HG03378 (cell line): ENCODE data around the gene ACAP2.
"Not testable (repeated sequence)": the region's sequence is repeated elsewhere in the genome, so short reads cannot be mapped to it uniquely, and the experiment has no call there.

ENCODE experiments used
- ATAC-seq: cut with Tn5 transposase; IDR thresholded peaks from one replicate; pipeline ENCODE4 v1.9.1; 2021; ENCODE audit warnings: mild to moderate bottlenecking, moderate library complexity; ENCODE audit not compliant: unreplicated experiment

Gene ACAP2

GRCh38 chr3:195443391-195443989 lies 670 bp upstream of the ACAP2 start:
- no peak for ATAC-seq

DNA sequence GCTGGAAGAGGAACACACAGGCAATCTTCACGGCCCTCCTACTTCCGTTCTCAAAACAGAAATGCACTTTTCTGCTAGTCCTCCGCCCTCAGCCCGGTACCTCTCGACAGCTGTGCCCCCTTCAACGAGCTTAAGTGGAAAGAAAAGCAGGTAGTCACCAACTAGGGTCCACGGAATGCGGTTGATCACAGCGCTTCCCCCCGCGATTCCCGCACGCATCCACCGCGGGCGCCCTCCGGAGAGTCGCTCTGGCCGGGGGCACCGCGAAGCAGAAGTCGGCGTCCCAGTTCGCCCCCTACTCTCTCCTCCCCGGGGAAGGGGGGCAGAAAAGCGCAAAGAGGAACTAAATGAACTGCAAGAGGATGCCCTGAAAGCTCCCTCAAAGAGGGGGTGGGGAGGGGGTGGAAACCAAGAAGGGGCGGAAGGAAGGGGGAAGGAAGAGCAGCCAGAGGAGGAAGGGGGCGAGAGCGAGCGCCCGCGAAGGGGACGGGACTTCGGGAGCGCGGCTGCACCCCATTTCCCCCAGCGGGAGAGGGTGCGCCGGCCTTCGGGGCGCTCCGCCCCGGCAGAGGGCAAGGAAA lies 738 bp downstream of the ACAP2 start:
- ATAC-seq, result peak; percentile 12

GRCh38 chr3:195441476-195441991 lies 1.3 kb downstream of the ACAP2 start:
- no peak for ATAC-seq

DNA sequence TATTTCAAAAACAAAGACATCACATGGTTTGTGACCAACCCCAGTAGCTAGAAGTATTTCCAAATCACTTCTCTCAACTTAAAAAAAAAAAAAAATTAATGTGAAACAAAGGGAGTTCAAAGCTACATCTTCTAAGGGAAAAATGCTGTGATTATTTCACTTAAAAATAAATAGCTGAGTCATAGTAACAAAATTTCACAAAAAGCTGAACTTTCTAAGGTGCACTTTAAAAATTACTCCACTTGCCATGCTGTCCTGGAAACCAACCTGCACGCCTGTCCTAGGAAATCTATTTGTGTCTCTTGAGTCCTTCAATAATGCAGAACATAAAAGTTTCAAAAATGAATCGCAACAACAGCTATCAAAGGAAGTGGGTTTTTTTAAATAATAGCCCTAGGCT lies 1.8 kb downstream of the ACAP2 start:
- ATAC-seq, result no peak

- ATAC-seq, result no peak
These were observed 2.4 kb downstream of the ACAP2 start for GRCh38 chr3:195440379-195440778.

DNA sequence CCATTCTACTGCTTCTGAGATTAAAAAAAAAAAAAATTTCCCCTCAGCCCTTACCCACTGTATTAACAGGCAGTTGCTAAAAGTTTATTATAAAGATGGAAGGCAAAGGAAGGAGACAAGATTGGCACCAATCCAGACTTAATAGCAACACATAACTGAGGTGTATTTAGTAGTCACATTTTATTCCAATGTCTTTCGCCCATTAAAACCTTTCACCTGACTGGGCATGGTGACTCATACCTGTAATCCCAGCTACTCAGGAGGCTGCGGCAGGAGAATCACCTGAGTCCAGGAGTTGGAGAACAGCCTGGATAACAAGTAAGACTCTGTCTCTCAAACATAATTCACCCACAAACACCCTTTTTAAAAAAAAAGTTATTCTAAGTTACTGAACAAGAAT lies 4.4 kb downstream of the ACAP2 start:
- no peak for ATAC-seq

DNA sequence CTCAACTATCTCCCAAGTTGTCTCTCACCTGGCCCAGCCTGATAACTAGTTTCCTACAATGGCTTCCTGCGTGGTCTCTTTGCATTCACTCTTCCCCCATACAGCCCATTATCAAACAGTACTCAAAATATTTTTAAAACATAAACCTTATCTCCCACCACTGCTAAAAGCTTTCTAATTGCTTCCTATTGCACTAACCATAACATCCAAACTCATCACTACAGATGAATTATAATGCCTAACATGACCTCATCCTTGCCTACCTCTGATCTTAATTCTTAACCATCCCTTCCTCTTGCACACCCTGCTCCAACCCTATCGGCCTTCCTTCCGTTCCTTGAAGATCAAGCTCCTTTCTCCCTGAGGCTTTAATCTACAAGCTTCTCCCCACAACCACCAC lies 17.0 kb downstream of the ACAP2 start:
- ATAC-seq, result no peak

GRCh38 chr3:195423818-195424217 lies 19.0 kb downstream of the ACAP2 start:
- ATAC-seq, result no peak

DNA sequence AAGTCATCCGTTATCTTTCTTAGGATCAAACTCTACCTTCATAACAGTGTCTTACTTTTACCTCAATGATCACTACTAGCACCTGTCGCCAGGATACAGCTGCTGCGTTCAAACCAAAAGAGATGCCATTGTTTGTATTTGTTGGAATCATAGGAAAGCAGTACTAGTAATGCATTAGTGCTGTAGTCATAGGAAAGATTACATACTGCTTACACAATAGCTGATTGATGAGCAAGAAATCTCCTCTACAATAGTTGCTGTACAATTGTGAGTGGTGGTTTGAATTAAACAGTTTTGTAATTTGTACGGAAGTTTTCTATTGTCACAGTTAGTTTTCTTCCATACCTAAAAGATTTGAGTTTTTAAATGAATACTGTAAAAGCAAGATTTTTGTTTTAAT lies 21.4 kb downstream of the ACAP2 start:
- ATAC-seq, result no peak

DNA sequence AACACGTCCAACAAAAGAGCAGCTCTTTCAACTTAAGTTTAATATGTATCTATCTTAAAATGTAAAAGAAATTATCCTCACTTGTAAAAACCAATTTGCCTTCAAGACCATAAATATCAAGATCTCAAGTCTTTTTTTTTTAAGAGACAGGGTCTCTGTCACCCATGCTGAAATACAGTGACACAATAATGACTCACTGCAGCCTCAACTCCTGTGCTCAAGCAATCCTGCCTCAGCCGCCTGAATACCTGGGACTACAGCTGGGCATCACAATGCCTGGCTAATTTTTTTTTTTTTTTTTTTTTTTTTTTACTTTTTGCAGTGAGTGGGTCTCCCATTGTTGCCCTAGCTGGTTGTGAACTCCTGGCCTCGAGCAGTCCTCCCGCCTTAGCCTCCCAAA lies 26.0 kb downstream of the ACAP2 start:
- ATAC-seq, result no peak

- ATAC-seq, result no peak
These were observed 31.0 kb downstream of the ACAP2 start for GRCh38 chr3:195411836-195412235.

DNA sequence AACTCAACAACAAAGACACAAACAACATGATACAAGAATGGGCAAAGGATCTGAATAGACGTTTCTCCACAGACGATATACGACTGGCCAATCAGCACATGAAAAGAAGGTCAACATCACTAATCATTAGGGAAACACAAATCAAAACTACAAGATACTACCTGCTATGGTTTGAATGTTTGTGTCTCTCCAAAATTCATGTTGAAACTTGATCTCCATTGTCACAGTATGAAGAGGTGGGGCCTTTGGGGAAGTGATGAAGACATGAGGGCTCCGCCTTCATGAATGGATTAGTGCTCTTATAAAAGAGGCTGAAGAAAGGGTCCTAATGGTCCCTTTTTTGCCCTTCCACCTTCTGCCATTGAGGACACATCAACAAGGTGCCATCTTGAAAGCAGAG lies 32.3 kb downstream of the ACAP2 start:
- ATAC-seq, result no peak

DNA sequence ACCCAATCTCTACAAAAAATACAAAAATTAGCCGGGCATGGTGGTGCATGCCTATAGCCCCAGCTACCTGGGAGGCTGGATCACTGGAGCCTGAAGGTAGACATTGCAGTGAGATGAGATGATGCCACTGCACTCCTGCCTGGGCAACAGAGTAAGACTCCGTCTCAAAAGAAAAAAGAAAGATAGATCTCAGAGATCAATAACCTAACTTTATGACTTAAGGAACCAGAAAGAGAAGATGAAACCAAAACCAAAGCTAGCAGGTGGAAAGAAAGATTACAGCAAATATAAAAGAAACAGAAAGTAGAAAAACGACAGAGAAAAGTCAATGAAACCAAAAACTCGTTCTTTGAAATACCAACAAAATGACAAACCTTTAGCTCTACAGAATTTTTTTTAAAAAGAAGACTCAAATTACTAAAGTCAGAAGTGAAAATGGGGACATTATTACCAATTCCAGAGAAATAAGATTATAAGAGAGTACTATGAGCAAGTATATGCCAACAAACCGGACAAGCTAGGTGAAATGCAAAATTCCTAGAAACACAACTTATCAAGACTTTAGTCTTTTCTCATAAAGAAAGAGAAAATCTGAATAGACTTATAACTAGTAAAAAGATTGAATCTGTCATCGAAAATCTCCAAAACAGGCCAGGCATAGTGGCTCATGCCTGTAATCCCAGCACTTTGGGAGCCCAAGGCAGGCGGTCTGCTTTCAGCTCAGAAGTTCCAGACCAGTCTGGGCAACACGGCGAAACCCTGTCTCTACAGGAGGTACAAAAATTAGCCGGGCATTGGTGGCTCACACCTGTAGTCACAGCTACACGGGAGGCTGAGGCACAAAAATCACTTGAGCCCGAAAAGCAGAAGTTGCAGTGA lies 35.0 kb downstream of the ACAP2 start:
- ATAC-seq, result no peak

- ATAC-seq, result no peak
These were observed 37.2 kb downstream of the ACAP2 start for GRCh38 chr3:195405651-195406050.

DNA sequence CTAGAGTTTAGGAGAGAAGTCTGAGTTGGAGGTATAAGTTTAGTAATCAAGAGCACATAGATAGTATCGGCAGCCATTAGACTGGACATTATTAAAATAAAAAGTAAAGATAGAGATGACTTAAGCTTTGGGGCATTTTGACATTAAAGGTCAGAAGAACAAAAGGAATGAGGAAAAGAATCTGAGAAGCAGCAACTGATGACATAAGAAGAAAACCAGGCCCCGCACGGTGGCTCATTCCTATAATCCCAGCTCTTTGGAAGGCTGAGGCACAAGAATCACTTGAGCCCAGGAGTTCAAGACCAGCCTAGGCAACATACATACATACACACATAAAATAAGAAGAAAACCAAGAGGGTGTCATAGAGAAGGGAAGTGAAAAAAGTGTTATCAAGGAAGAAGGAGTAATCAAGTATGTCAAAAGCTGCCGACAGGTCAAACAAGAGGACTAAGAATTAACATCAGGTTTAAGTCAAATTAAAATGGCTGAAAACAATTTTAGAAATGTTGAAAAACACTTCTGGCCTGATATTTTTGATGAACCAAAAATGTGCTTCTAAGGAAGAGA lies 38.9 kb downstream of the ACAP2 start:
- no peak for ATAC-seq

- ATAC-seq, result no peak
These were observed 39.6 kb downstream of the ACAP2 start for GRCh38 chr3:195403244-195403643.

DNA sequence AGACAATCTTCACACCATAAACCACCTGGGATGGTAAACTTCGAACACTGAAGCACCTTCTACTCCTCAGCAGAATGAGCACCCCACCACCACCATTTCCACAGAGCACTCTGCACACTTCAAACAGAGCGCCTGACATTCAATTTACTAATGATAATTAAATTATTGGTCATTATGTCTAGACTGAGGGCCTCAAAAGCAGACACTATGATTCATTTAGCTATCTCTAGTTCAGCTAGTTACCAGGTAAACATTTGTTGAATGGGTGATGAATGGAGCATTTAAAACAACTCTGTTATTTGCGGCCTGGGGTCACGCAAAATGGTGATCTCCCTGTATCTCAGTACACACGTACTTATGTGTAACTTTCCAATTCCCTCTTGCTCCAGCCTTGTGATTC lies 40.9 kb downstream of the ACAP2 start:
- ATAC-seq, result no peak

DNA sequence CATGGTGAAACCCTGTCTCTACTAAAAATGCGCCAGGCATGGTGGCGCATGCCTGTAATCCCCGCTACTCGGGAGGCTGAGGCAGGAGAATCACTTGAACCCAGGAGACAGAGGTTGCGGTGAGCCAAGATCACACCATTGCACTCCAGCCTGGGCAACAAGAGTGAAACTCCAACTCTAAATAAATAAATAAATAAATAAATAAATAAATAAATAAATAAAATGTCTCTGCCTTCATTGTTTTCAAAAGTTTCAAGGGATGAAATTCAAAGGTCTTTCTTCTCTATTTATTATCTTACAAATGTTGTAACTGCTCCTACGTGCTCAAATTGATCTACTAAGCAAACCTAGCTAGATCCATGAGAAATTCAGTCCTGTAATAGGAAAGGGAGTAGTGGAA lies 44.4 kb downstream of the ACAP2 start:
- ATAC-seq, result not testable (repeated sequence)

DNA sequence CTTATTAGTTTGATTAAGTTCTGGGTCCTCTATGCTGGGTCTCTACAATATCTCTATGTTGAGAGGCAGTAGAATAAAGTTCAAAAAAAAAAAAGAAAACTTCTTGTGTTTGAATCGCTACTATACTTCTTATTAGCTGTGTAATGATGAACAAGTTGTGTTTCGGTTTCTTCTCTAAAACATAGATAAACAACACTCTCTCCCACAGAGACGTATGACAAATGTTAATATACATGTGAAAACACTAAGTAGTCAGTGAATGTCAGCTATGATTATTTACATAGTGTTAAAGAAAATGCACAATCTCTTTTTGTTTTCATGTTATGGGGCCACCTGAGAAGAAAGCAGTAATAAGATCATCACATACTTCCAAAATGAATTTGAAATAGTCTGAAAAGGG lies 45.3 kb downstream of the ACAP2 start:
- ATAC-seq, result no peak

GRCh38 chr3:195395208-195395816 lies 47.5 kb downstream of the ACAP2 start:
- ATAC-seq, result no peak

GRCh38 chr3:195394700-195395099 lies 48.1 kb downstream of the ACAP2 start:
- peak; percentile 15 for ATAC-seq
